GM10248 (cell line): ENCODE results near the gene LGI2.

Source experiments
- CTCF ChIA-PET: fragments of 300-600 bp; sonication (Branson Sonifier 250); formaldehyde crosslinking; extraction: SDS; loops from one replicate; lab custom pipeline; 2021; ENCODE audit warnings: antibody characterized with exemption; lab: Yijun Ruan, JAX
- POLR2A ChIA-PET: fragments of 350-650 bp; sonication (Branson Sonifier 250); formaldehyde crosslinking; extraction: SDS; loops from one replicate; lab custom pipeline; 2020; ENCODE audit warnings: antibody characterized with exemption; lab: Yijun Ruan, JAX
- DNase-seq: peaks from one replicate; pipeline ENCODE4 v3.0.0; 2012; ENCODE audit errors: extremely low spot score
- CTCF ChIP-seq: IDR thresholded peaks from 2 replicates; pipeline ENCODE4 v1.5.1; 2012; ENCODE audit warnings: mild to moderate bottlenecking, low read depth; ENCODE audit errors: extremely low read depth, missing control alignments, control extremely low read depth

The LGI2 gene

GRCh38 chr4:24992968-24993367 is 37.8 kb downstream of the LGI2 start:
- POLR2A ChIA-PET = no interaction called here
- DNase-seq = no peak
- CTCF ChIA-PET = interaction anchor here (0.9 to 2.6 kb wide), 3 partner anchors 12 to 21 kb away, joined by 3 to 13 read pairs (median 4); no protein-coding TSS in a partner anchor
- TF ChIP-seq CTCF = no peak

- CTCF ChIA-PET = interaction anchor here (1.0 to 4.6 kb wide), 4 partner anchors 11 to 502 kb away, joined by 3 to 34 read pairs (median 4); no protein-coding TSS in a partner anchor
- DNase-seq = no peak
- POLR2A ChIA-PET = no interaction called here
- TF ChIP-seq CTCF = no peak
These were observed 39.7 kb downstream of the LGI2 start for GRCh38 chr4:24991015-24991414.

- ChIA-PET POLR2A (no interaction called here), CTCF (interaction anchor here (4.6 kb wide), 1 partner anchor 9 kb away, joined by 34 read pairs; no protein-coding TSS in a partner anchor)
- TF ChIP-seq CTCF = no peak
- no peak for DNase-seq
These were observed 41.4 kb downstream of the LGI2 start for GRCh38 chr4:24989327-24989726.

- CTCF ChIA-PET = interaction anchor here (0.8 to 4.6 kb wide), 4 partner anchors 9 to 500 kb away, joined by 3 to 34 read pairs (median 4); no protein-coding TSS in a partner anchor
- POLR2A ChIA-PET = no interaction called here
- peak; percentile 31 for TF ChIP-seq CTCF
- DNase-seq = peak; percentile 29
These were observed 42.0 kb downstream of the LGI2 start for GRCh38 chr4:24988776-24989175.

- DNase-seq = no peak
- CTCF ChIA-PET = no interaction called here
- POLR2A ChIA-PET = no interaction called here
- no peak for TF ChIP-seq CTCF
These were observed 45.9 kb downstream of the LGI2 start for GRCh38 chr4:24984602-24985532.

- ChIA-PET POLR2A (no interaction called here), CTCF (interaction anchor here (0.6 to 6.0 kb wide), 51 partner anchors 9 to 515 kb away, joined by 3 to 56 read pairs (median 4); partner anchors contain the start of gene SEPSECS)
- TF ChIP-seq CTCF = no peak
- DNase-seq = no peak
These were observed 50.0 kb downstream of the LGI2 start for GRCh38 chr4:24980740-24981139.
